Ecto neural progenitor cell (in vitro differentiated cells): Measurements from ENCODE around the gene DEF6.

Source experiments
- DNase-seq: peaks from one replicate; pipeline ENCODE4 v3.0.0-alpha.2; 2018; ENCODE audit warnings: low spot score

DEF6 gene

DNA sequence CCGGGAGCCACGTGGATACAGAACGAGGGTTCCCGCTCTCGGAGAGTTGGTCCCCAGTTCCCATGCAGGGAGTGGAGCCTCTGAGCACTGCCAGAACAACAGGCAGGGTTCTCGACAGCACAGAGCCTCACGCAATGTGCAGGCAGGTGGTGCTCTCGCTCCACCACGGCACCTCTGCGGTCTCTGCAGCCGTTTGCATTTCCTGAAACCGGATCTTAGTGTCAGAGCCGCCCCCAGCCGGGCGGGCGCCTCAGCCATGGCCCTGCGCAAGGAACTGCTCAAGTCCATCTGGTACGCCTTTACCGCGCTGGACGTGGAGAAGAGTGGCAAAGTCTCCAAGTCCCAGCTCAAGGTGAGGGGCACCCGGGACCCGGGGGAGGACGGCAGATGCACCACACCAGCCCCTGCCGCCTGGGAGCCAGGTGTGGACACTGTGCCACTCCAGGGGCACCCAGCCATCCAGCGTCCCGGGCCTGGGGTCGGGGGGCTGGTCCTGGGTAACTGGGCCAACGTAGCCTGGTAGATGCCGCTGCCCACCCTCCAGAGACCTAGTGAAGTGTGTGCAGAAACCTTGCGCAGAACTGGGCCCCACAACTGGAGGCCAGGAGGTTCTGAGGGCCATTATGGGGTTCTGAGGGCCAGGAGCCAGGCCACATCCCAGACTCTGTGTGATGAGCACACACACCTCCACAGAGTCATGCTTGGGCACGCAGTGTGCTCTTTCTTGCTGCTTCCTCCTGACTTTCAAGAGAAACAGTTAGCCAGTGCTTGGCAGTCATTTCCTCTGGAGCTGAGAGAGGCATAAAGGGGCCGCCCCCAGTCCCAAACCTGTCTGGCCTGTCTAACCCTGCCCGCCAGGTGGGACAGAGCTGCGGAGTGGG, at the start of gene DEF6:
TSS of gene DEF6 (plus strand) at position 218 of the 881 bp plus-strand sequence. CDS start at position 257, 39 bp downstream.
- DNase-seq, result peak; percentile 89

- DNase-seq, result no peak
Measured at GRCh38 chr6:35248300-35248699, 49.3 kb upstream of the DEF6 start.

GRCh38 chr6:35248965-35249364, 48.7 kb upstream of the DEF6 start:
- no peak for DNase-seq

GRCh38 chr6:35251949-35252348, 45.7 kb upstream of the DEF6 start:
- no peak for DNase-seq

- DNase-seq, result no peak
Measured at GRCh38 chr6:35253249-35253648, 44.4 kb upstream of the DEF6 start.

DNA sequence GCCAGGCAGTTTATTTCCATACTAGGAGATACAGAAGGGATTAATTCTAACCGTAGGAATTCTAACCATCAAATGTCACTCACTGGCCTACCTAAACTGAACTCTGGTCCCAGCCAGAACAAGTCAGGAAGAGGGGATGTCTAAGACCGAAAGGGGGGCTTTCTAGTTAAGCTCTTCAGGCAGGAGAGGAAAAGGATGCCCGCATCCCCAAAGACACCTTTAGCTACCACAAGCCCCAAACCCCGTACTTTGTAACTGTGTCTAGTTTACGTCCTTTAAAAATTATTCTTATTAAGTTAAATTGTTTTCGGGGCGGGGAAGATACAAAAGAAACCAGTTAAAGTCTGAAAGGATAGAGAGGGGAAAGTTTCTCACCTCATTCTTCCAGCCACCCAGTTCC, 39.3 kb upstream of the DEF6 start:
- DNase-seq, result no peak

DNA sequence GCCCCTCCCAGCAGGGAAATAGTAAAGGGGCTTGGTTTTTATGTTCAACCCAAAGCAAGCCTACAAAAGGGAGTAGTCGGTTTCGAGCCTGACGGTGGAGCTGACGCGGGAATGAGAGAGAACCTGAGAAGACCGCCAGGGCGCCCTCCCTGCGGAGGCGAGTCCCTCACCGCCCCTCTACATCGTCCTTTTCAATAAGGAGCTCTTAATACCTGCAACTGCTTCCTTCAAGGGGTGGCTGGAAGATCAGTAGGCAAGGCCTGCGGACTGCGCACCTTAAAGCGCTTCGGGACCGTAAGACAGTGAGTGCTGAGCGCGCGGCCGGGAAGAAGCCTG, 38.8 kb upstream of the DEF6 start:
- no peak for DNase-seq

DNA sequence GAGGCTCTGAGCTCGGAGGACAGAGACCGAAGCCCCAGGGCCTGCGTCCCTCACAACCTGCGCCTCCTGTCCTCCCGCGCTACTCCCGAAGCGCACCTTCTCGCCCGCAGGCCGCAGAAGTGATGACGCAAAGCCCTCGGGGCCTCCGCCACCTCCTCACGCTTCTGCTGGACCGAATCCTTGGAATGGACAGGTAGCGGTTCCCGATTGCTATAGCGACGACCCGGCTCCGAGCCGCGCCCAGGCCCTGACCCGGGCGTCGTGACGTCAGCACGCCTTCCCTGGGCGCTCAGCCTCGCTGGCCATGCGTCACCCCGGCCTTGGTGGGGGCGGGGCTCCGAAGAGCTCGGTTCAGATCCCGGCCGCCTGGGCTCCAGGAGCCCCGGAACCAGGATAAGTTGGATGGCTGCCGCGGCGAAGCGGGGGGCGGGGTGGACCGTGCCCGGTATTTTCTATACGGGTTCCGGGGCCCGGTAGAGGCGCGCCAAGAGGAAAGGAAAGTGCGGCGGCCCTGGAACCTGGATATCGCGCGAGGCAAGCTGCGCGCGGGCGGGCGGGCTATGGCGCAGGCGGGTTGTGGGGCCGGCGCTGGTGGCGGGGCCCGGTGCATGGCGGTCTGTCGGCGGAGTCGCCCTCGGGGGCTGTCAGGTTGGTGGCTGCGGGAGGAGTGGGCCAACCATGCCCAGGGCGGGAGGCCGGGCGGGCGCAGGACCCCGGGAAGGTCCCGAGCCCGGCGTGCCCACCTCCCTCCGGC, 38.2 kb upstream of the DEF6 start, which contains the start of gene ZNF76:
TSS of gene ZNF76 (plus strand) at position 542 of the 754 bp plus-strand sequence. CDS start 21,417 bp downstream, outside the sequence.
- DNase-seq, result peak; percentile 99

DNA sequence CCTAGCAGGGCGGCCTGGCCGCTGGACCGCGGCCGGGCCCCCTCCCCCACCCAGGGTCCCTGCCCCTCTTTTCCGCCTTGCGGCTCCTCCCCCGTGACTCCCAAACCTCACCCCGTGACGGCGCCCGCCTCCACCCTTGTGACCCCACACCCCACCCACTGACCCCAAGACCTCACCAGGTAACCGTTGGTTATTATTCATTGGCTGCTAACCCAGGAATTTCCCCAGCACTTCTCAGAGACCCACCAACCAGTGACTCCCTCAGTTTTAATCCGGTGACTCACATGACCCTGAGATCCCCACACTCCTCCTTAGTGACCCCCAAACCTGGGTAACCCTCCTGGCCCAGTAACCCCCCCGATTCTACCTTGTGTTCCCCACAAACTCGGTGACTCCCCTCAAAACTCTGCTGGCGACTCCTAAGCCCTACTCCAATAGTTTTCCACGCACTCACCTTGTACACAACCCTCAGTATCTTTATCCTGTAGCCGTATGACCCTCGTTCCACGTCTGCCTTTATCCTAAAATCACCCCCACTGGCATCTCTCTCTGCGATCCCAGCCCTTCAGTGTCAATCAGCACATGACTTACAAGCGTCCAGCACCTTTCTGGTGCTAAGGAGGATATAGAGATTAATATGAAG, 37.5 kb upstream of the DEF6 start:
- DNase-seq, result no peak

- no peak for DNase-seq
Measured at GRCh38 chr6:35260591-35261570, 36.7 kb upstream of the DEF6 start.

DNA sequence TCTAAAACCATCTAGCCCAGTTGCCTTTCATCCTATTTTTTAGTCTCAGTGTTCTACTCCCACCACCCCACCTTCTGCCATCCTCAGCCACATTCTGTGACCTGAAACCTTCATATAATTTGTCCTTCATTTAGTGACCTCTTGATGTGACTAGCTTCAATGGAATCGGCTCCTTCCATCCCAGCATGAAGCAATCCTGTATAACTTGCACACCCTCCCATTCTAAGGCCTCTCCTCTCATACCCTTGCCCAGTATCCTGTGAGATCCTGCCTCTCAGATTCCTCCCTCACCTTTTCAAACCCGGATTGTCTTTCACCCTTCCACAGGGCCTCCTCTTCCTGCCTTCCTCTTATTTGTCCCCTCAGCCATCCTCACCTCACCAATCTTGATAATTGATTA, 35.0 kb upstream of the DEF6 start:
- no peak for DNase-seq

- DNase-seq, result no peak
Measured at GRCh38 chr6:35264550-35265274, 32.9 kb upstream of the DEF6 start.

GRCh38 chr6:35265523-35265922, 32.1 kb upstream of the DEF6 start:
- no peak for DNase-seq

- DNase-seq, result no peak
Measured at GRCh38 chr6:35267446-35267845, 30.2 kb upstream of the DEF6 start.

DNA sequence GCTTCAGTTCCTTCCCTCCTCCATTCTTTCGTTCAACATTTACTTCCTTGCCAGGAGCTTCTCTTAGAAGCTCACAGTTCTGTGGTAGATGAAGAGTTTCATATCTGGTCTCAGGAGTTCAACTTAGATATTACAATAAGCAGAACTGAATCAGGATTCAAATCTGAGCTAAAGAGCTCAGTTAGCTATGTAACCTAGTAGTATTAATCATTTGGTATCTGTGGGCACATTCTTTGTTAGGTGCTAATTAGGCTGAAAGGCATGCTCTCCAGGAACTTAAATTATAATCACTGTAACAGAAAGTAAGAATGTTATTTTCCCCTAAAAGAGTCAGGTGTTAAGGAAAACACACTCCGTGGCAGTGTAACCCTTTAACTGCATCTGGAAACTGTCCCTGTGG, 29.7 kb upstream of the DEF6 start:
- no peak for DNase-seq

GRCh38 chr6:35272005-35272404, 25.6 kb upstream of the DEF6 start:
- DNase-seq, result no peak

DNA sequence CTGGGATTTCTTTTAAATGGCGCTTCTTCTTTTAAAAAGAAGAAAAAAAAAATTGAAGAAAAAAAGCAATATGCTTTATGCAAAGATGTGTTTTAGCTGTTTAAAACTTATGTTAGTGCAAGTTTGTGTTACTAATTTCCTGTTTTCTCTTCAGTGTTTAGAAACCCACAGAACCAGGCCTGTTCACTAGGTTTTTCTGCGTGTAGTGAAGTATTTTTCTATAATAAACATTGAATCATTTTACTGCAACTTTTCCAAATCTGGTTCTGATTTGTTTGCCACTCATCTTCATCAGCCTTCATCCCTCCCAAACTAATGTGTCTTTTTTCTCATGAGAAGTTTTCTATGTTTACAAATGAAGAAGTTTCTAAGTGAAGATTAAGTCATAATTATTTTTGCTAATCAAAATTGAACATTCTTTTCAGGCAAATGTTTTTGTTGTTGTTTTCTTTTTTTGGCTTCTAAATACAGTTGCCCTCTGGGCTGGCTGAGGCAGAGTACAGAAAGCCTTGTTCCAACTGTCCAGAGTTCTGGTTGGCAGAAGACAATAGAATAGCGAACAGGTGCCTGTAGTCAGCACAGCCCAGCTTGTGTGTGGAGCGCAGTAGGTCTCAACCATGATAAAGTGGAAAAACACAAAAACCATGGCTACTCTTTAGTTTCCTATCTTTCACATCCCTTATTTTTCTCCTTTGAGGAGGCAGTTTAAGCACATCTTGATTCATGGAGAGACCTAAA, 23.6 kb upstream of the DEF6 start:
- DNase-seq, result no peak

GRCh38 chr6:35275744-35276260, 21.8 kb upstream of the DEF6 start:
- no peak for DNase-seq

GRCh38 chr6:35278708-35279107, 18.9 kb upstream of the DEF6 start:
- DNase-seq, result no peak

GRCh38 chr6:35280903-35281302, 16.7 kb upstream of the DEF6 start:
- DNase-seq, result no peak
